SK-N-SH (cell line): Measurements from ENCODE around the gene CCR5. TPM values are rescaled to one million over a fixed set of nuclear protein-coding genes. Genes with fewer than 3 reads are reported as not detected.

Experiments used
- CTCF ChIA-PET: fragments of 300-600, 350-600 bp; formaldehyde crosslinking; extraction: SDS; loops from one replicate; lab custom pipeline; 2021; lab: Yijun Ruan, JAX
- POLR2A ChIA-PET: fragments of 350-600 bp; sonication (Branson Sonifier 250); formaldehyde crosslinking; extraction: SDS; loops from one replicate; lab custom pipeline; 2020; ENCODE audit warnings: antibody characterized with exemption, inconsistent platforms; lab: Yijun Ruan, JAX
- DNase-seq: peaks from one replicate; pipeline ENCODE4 v3.0.0; 2012
- H2AFZ ChIP-seq: fragments of 200-600 bp; sonication (generic); 2 replicates; pipeline ENCODE4 v1.8.1; 2016; ENCODE audit warnings: antibody characterized with exemption, mild to moderate bottlenecking, low read depth
- H3F3A ChIP-seq: fragments of 200-600 bp; sonication (generic); replicated peaks from 2 replicates; pipeline ENCODE3; 2016; ENCODE audit warnings: antibody characterized with exemption, mild to moderate bottlenecking; ENCODE audit not compliant: insufficient read depth
- H3K27ac ChIP-seq, 2 experiments: fragments of 200-500 bp in 1 of 2; fragments of 200-600 bp in 1 of 2; sonication (Bioruptor generic) in 1 of 2; sonication (generic), shearing (Covaris generic) in 1 of 2; 2 replicates each; pipeline versions ENCODE4 v1.5.1 to v1.6.1; 2014 to 2016; ENCODE audit warnings: low read depth in 2 of 2, inconsistent platforms in 1 of 2, low read length in 1 of 2, mild to moderate bottlenecking in 1 of 2, mixed read lengths in 1 of 2
- H3K27me3 ChIP-seq: fragments of 200-600 bp; sonication (generic), shearing (Covaris generic); 2 replicates; pipeline ENCODE4 v1.6.1; 2016; ENCODE audit warnings: mixed run types; ENCODE audit not compliant: insufficient read depth
- H3K36me3 ChIP-seq, 2 experiments: fragments of 200-500 bp in 1 of 2; fragments of 200-600 bp in 1 of 2; sonication (Bioruptor generic) in 1 of 2; sonication (generic) in 1 of 2; replicated peaks in 1 of 2; 2 replicates each; pipeline versions ENCODE3 to v1.5.1; 2014 to 2016; ENCODE audit warnings: low read length in 1 of 2, mild to moderate bottlenecking in 1 of 2; ENCODE audit not compliant: insufficient read depth in 2 of 2, control insufficient read depth in 1 of 2
- H3K4me1 ChIP-seq, 2 experiments: fragments of 200-500 bp in 1 of 2; fragments of 200-600 bp in 1 of 2; sonication (Bioruptor generic) in 1 of 2; sonication (generic), shearing (Covaris generic) in 1 of 2; 2 replicates each; pipeline versions ENCODE4 v1.5.1 to v1.6.1; 2014 to 2016; ENCODE audit warnings: low read depth in 1 of 2, low read length in 1 of 2, mixed run types in 1 of 2; ENCODE audit not compliant: insufficient read depth in 2 of 2, control insufficient read depth in 1 of 2
- H3K4me2 ChIP-seq: fragments of 200-600 bp; sonication (generic), shearing (Covaris generic); 2 replicates; pipeline ENCODE4 v1.6.1; 2017; ENCODE audit warnings: mixed run types
- H3K4me3 ChIP-seq, 2 experiments: fragments of 200-500 bp in 1 of 2; fragments of 200-600 bp in 1 of 2; sonication (Bioruptor generic) in 1 of 2; sonication (generic), shearing (Covaris generic) in 1 of 2; 2 replicates each; pipeline versions ENCODE4 v1.5.1 to v1.8.1; 2014 to 2016; ENCODE audit warnings: low read depth in 2 of 2, inconsistent platforms in 1 of 2, low read length in 1 of 2, mild to moderate bottlenecking in 1 of 2, mixed read lengths in 1 of 2, moderate library complexity in 1 of 2
- H3K79me2 ChIP-seq: fragments of 200-600 bp; sonication (generic); 2 replicates; pipeline ENCODE4 v1.8.1; 2017; ENCODE audit warnings: mild to moderate bottlenecking; ENCODE audit not compliant: insufficient read depth
- H3K9ac ChIP-seq: fragments of 200-600 bp; sonication (generic); 2 replicates; pipeline ENCODE4 v1.6.1; 2017; ENCODE audit warnings: mixed run types
- H3K9me2 ChIP-seq: fragments of 200-600 bp; sonication (generic); 2 replicates; pipeline ENCODE4 v1.6.1; 2017; ENCODE audit warnings: mixed run types
- H3K9me3 ChIP-seq: fragments of 200-600 bp; sonication (generic); 2 replicates; pipeline ENCODE4 v1.6.1; 2017; ENCODE audit warnings: mixed run types, mild to moderate bottlenecking, moderate library complexity
- H4K20me1 ChIP-seq: fragments of 200-600 bp; sonication (generic); 2 replicates; pipeline ENCODE4 v1.6.1; 2017; ENCODE audit warnings: mild to moderate bottlenecking, mixed run types; ENCODE audit not compliant: insufficient read depth
- CHD2 ChIP-seq: fragments of 150-350 bp; IDR thresholded peaks from 2 replicates; pipeline ENCODE4 v1.6.1; 2018; ENCODE audit warnings: low read length; ENCODE audit not compliant: partially characterized antibody
- EP300 ChIP-seq, 2 experiments: IDR thresholded peaks; 2 replicates each; pipeline versions ENCODE4 v1.4.0 to v1.6.1; 2012; ENCODE audit warnings: borderline replicate concordance in 1 of 2, low read depth in 1 of 2, low read length in 1 of 2
- FOSL2 ChIP-seq: IDR thresholded peaks from 2 replicates; pipeline ENCODE4 v1.4.0; 2012; ENCODE audit warnings: low read depth, mild to moderate bottlenecking, moderate library complexity, borderline replicate concordance
- FOXJ3 ChIP-seq: sonication (generic); formaldehyde crosslinking; IDR thresholded peaks from 2 replicates; pipeline ENCODE4 v1.5.1; 2020; ENCODE audit warnings: mild to moderate bottlenecking, missing genetic modification reagents
- FOXM1 ChIP-seq: IDR thresholded peaks from 2 replicates; pipeline ENCODE4 v1.4.0; 2012; ENCODE audit warnings: low read depth, mild to moderate bottlenecking
- GABPA ChIP-seq: IDR thresholded peaks from 2 replicates; pipeline ENCODE4 v1.4.0; 2012; ENCODE audit warnings: low read depth, mild to moderate bottlenecking
- GATA2 ChIP-seq: sonication (generic); formaldehyde crosslinking; IDR thresholded peaks from 2 replicates; pipeline ENCODE4 v1.5.0; 2020; ENCODE audit warnings: mild to moderate bottlenecking, missing genetic modification reagents
- JUND ChIP-seq: IDR thresholded peaks from 2 replicates; pipeline ENCODE4 v1.4.0; 2012
- MEF2A ChIP-seq: IDR thresholded peaks from 2 replicates; pipeline ENCODE4 v1.4.0; 2012; ENCODE audit warnings: low read depth, borderline replicate concordance
- NFIC ChIP-seq: IDR thresholded peaks from 2 replicates; pipeline ENCODE4 v1.4.0; 2012; ENCODE audit warnings: borderline replicate concordance
- RAD21 ChIP-seq: IDR thresholded peaks from 2 replicates; pipeline ENCODE4 v1.6.1; 2012; ENCODE audit warnings: mild to moderate bottlenecking, low read length
- RCOR1 ChIP-seq: fragments of 150-350 bp; IDR thresholded peaks from 2 replicates; pipeline ENCODE4 v1.6.1; 2017; ENCODE audit warnings: antibody characterized with exemption, low read length
- RFX5 ChIP-seq: IDR thresholded peaks from 2 replicates; pipeline ENCODE4 v1.6.1; 2012; ENCODE audit warnings: mild to moderate bottlenecking, improper control_type of control experiment, low read length
- SIN3A ChIP-seq: IDR thresholded peaks from 2 replicates; pipeline ENCODE4 v1.6.1; 2012; ENCODE audit warnings: low read depth, mild to moderate bottlenecking, low read length, moderate library complexity, borderline replicate concordance
- SMC3 ChIP-seq: IDR thresholded peaks from 2 replicates; pipeline ENCODE4 v1.6.1; 2012; ENCODE audit warnings: low read depth, low read length, improper control_type of control experiment
- TCF12 ChIP-seq: IDR thresholded peaks from 2 replicates; pipeline ENCODE4 v1.4.0; 2012
- TEAD4 ChIP-seq: IDR thresholded peaks from 2 replicates; pipeline ENCODE4 v1.4.0; 2012; ENCODE audit warnings: mild to moderate bottlenecking, borderline replicate concordance; ENCODE audit not compliant: insufficient read depth
- YY1 ChIP-seq: IDR thresholded peaks from 2 replicates; pipeline ENCODE4 v1.4.0; 2012; ENCODE audit warnings: low read depth, mild to moderate bottlenecking
- WGBS: methylation state at CpG from one replicate; pipeline ENCODE4 v1.1.6; 2017; ENCODE audit warnings: low lambda C conversion rate; 5-methylcytosine and 5-hydroxymethylcytosine counted together
- polyA plus RNA-seq, 3 experiments: library from polyadenylated mRNA; depleted of rRNA; stranded (reverse); fragments of >200 nt; gene quantifications; 2 replicates each; pipeline ENCODE4 v1.2.3, GENCODE V29; 2012
- TF ChIP-seq, protein P1 (sequence below): IDR thresholded peaks from 2 replicates; pipeline ENCODE4 v1.4.0; 2012; ENCODE audit warnings: low read depth, borderline replicate concordance
- TF ChIP-seq, protein P2 (sequence below): IDR thresholded peaks from 2 replicates; pipeline ENCODE4 v1.4.0; 2012; ENCODE audit warnings: low read depth
- TF ChIP-seq, protein P3 (sequence below): IDR thresholded peaks from 2 replicates; pipeline ENCODE4 v1.6.1; 2012; ENCODE audit warnings: mild to moderate bottlenecking, low read depth, low read length, moderate library complexity

The CCR5 gene
- polyA plus RNA-seq, 1 of the 3 experiments (the other 2 are of a cell fraction), result not detected

DNA sequence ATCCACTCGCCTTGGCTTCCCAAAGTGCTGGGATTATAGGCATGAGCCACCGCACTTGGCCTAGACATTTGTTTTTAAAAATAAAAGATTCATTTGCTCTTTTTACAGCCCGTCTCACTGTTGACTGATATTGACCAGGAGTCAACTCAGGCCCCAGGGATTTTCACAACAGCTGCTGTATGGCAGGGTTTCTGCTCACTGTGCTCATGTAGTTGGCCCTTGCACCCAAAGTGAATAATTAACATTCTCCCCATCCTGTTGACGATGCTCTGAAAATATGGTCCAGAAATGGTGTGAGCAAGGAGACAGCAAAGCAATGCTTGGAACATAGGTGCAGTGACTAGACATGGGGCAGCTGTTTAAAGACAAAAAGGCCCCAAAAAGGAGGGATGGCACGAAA is 2.9 kb upstream of the CCR5 start:
- WGBS, result 0% methylated on average over 3 of the region's 5 CpGs
- no peaks in the 10 kb centered on the region for H3K9me3 ChIP-seq
- H3K9me2 ChIP-seq, result no peaks in the 10 kb centered on the region
- CTCF ChIA-PET, result interaction anchor here (2.9 kb wide), 1 partner anchor 10 kb away, joined by 14 read pairs; no protein-coding TSS in a partner anchor
- no peak for TF ChIP-seq GATA2 (CRISPR knock-in tag)
- TF ChIP-seq FOXJ3 (CRISPR knock-in tag), result no peak
- no peak for TF ChIP-seq TCF12
- no peak for TF ChIP-seq EP300 (IDR thresholded peaks at IDR 0.05; ENCODE audit: borderline replicate concordance in 1 of 2, low read depth in 1 of 2, low read length in 1 of 2)
- TF ChIP-seq, protein P1, sequence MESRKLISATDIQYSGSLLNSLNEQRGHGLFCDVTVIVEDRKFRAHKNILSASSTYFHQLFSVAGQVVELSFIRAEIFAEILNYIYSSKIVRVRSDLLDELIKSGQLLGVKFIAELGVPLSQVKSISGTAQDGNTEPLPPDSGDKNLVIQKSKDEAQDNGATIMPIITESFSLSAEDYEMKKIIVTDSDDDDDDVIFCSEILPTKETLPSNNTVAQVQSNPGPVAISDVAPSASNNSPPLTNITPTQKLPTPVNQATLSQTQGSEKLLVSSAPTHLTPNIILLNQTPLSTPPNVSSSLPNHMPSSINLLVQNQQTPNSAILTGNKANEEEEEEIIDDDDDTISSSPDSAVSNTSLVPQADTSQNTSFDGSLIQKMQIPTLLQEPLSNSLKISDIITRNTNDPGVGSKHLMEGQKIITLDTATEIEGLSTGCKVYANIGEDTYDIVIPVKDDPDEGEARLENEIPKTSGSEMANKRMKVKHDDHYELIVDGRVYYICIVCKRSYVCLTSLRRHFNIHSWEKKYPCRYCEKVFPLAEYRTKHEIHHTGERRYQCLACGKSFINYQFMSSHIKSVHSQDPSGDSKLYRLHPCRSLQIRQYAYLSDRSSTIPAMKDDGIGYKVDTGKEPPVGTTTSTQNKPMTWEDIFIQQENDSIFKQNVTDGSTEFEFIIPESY, result no peak
- no peak for TF ChIP-seq FOSL2
- no peak for TF ChIP-seq NFIC
- TF ChIP-seq GABPA, result no peak
- TF ChIP-seq SMC3, result no peak
- TF ChIP-seq JUND, result no peak
- TF ChIP-seq RAD21, result no peak
- TF ChIP-seq, protein P2, sequence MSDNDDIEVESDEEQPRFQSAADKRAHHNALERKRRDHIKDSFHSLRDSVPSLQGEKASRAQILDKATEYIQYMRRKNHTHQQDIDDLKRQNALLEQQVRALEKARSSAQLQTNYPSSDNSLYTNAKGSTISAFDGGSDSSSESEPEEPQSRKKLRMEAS, result no peak
- no peak for TF ChIP-seq FOXM1
- no peak for TF ChIP-seq CHD2
- TF ChIP-seq RCOR1, result no peak
- TF ChIP-seq RFX5, result no peak
- TF ChIP-seq TEAD4, result no peak
- TF ChIP-seq MEF2A, result no peak
- no peak for TF ChIP-seq YY1
- no peak for TF ChIP-seq SIN3A
- no peak overlapping the region for H2AFZ ChIP-seq
- H3K9ac ChIP-seq, result no peak overlapping the region
- no peak for DNase-seq
- H3K79me2 ChIP-seq, result no peaks in the 10 kb centered on the region
- H3K4me1 ChIP-seq, result no peaks in the 10 kb centered on the region
- H3F3A ChIP-seq, result peaks cover 3% of the 10 kb centered on the region
- H3K4me2 ChIP-seq, result no peak overlapping the region
- H3K4me3 ChIP-seq, result no peak overlapping the region
- H3K27ac ChIP-seq, result no peak overlapping the region
- peaks cover 20% of the 10 kb centered on the region; the same call in 1 of the 2 replicates for H3K27me3 ChIP-seq
- no peaks in the 10 kb centered on the region for H3K36me3 ChIP-seq
- POLR2A ChIA-PET, result no interaction called here
- H4K20me1 ChIP-seq, result no peaks in the 10 kb centered on the region

DNA sequence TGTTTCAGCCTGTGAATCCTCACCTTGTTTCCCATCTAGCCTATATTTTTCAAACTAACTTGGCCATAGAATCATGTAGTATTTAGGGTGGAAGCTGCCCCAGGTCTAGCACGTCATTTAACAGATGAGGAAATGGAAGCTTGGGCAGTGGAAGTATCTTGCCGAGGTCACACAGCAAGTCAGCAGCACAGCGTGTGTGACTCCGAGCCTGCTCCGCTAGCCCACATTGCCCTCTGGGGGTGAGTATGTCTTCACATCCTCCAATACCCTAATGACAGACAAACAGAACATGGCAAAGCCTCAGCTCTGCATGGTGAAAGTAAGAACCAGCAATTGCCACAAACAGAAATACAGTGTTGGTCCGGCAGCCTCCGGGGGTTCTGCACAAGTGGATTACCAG is 2.2 kb upstream of the CCR5 start:
- Histone ChIP-seq H3K79me2 (no peaks in the 10 kb centered on the region), H3F3A (peaks cover 3% of the 10 kb centered on the region), H3K4me3 (no peak overlapping the region), H3K27me3 (peaks cover 28% of the 10 kb centered on the region), H3K27ac (no peak overlapping the region), H3K4me1 (no peaks in the 10 kb centered on the region), H3K4me2 (no peak overlapping the region), H3K9me2 (no peaks in the 10 kb centered on the region), H4K20me1 (no peaks in the 10 kb centered on the region), H2AFZ (no peak overlapping the region), H3K9me3 (no peaks in the 10 kb centered on the region), H3K36me3 (no peaks in the 10 kb centered on the region), H3K9ac (no peak overlapping the region)
- DNase-seq, result peak; percentile 14
- 5% methylated on average over 7 of the region's 7 CpGs for WGBS
- ChIA-PET CTCF (interaction anchor here (0.7 to 2.9 kb wide), 3 partner anchors 8 to 19 kb away, joined by 3 to 14 read pairs (median 4); no protein-coding TSS in a partner anchor), POLR2A (no interaction called here)
- TF ChIP-seq, protein P3, sequence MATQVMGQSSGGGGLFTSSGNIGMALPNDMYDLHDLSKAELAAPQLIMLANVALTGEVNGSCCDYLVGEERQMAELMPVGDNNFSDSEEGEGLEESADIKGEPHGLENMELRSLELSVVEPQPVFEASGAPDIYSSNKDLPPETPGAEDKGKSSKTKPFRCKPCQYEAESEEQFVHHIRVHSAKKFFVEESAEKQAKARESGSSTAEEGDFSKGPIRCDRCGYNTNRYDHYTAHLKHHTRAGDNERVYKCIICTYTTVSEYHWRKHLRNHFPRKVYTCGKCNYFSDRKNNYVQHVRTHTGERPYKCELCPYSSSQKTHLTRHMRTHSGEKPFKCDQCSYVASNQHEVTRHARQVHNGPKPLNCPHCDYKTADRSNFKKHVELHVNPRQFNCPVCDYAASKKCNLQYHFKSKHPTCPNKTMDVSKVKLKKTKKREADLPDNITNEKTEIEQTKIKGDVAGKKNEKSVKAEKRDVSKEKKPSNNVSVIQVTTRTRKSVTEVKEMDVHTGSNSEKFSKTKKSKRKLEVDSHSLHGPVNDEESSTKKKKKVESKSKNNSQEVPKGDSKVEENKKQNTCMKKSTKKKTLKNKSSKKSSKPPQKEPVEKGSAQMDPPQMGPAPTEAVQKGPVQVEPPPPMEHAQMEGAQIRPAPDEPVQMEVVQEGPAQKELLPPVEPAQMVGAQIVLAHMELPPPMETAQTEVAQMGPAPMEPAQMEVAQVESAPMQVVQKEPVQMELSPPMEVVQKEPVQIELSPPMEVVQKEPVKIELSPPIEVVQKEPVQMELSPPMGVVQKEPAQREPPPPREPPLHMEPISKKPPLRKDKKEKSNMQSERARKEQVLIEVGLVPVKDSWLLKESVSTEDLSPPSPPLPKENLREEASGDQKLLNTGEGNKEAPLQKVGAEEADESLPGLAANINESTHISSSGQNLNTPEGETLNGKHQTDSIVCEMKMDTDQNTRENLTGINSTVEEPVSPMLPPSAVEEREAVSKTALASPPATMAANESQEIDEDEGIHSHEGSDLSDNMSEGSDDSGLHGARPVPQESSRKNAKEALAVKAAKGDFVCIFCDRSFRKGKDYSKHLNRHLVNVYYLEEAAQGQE, result no peak
- 0 out of 2 replicates have a peak, but pooled peaks have one; percentile 12 for TF ChIP-seq RAD21
